OCI-LY1 (cell line): ENCODE results near the gene ATP12A.

ENCODE experiments used
- EZH2 ChIP-seq: fragments of 200-600 bp; sonication (generic), shearing (Covaris generic); IDR thresholded peaks from 2 replicates; pipeline ENCODE4 v1.8.0; 2017; ENCODE audit warnings: borderline replicate concordance, mixed run types, mild to moderate bottlenecking, antibody characterized with exemption, low read length, moderate library complexity, mixed read lengths
- TF ChIP-seq, protein P1 (sequence below): fragments of 200-600 bp; sonication (generic), shearing (Covaris generic); IDR thresholded peaks from 2 replicates; pipeline ENCODE4 v1.5.1; 2017; ENCODE audit warnings: mild to moderate bottlenecking, antibody characterized with exemption, low read length, moderate library complexity, mixed read lengths

- no peak for TF ChIP-seq EZH2
- TF ChIP-seq, protein P1, sequence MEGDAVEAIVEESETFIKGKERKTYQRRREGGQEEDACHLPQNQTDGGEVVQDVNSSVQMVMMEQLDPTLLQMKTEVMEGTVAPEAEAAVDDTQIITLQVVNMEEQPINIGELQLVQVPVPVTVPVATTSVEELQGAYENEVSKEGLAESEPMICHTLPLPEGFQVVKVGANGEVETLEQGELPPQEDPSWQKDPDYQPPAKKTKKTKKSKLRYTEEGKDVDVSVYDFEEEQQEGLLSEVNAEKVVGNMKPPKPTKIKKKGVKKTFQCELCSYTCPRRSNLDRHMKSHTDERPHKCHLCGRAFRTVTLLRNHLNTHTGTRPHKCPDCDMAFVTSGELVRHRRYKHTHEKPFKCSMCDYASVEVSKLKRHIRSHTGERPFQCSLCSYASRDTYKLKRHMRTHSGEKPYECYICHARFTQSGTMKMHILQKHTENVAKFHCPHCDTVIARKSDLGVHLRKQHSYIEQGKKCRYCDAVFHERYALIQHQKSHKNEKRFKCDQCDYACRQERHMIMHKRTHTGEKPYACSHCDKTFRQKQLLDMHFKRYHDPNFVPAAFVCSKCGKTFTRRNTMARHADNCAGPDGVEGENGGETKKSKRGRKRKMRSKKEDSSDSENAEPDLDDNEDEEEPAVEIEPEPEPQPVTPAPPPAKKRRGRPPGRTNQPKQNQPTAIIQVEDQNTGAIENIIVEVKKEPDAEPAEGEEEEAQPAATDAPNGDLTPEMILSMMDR: no peak
Measured at GRCh38 chr13:24723206-24723605, 43.0 kb downstream of the ATP12A start.
